Activated T-helper 1 cell treated with anti-CD3 and anti-CD28 coated beads, Interleukin-12 subunit alpha, Interleukin-12 subunit beta, Interleukin-2, Interleukin-4 antibody, amounts not matched to agents 30 ng/mL and 10 ng/mL and 1 ng/mL, durations not matched to agents 14 hours and 24 hours and 36 hours (primary cell): ENCODE measurements around the gene TPO. TPM values are rescaled to one million over a fixed set of nuclear protein-coding genes. Genes with fewer than 3 reads are reported as not detected.
"Not testable (repeated sequence)": the region's sequence is repeated elsewhere in the genome, so short reads cannot be mapped to it uniquely, and the experiment has no call there.

ENCODE experiments used
- DNase-seq: peaks from one replicate; pipeline ENCODE4 v3.0.0; 2021; ENCODE audit warnings: low spot score
- H3K27ac Mint-ChIP-seq: one replicate; pipeline ENCODE4 v1.8.0; 2021; ENCODE audit warnings: mild to moderate bottlenecking, mixed read lengths
- H3K27me3 Mint-ChIP-seq: one replicate; pipeline ENCODE4 v1.8.0; 2022; ENCODE audit warnings: mild to moderate bottlenecking, moderate library complexity, mixed read lengths; ENCODE audit not compliant: insufficient read depth
- H3K36me3 Mint-ChIP-seq: one replicate; pipeline ENCODE4 v1.8.0; 2021; ENCODE audit warnings: low read depth, mixed read lengths
- H3K4me1 Mint-ChIP-seq: one replicate; pipeline ENCODE4 v1.8.0; 2021; ENCODE audit warnings: low read depth, mixed read lengths
- H3K4me3 Mint-ChIP-seq: one replicate; pipeline ENCODE4 v1.8.0; 2021; ENCODE audit warnings: mild to moderate bottlenecking, moderate library complexity, mixed read lengths
- H3K9me3 Mint-ChIP-seq: one replicate; pipeline ENCODE4 v1.8.0; 2021; ENCODE audit warnings: mixed read lengths
- intact Hi-C: fragments of 100-400 bp; cut with micrococcal nuclease; formaldehyde crosslinking; loops from one replicate; pipeline ENCODE4 v1.15.1; 2024
- total RNA-seq: library from RNA; stranded (reverse); gene quantifications from 2 replicates; pipeline ENCODE4 v1.2.3, GENCODE V29; 2022

The TPO gene
- total RNA-seq, 1 donor from 2014 or later, result not detected

- H3K4me1 Mint-ChIP-seq, intact Hi-C loops, H3K27ac Mint-ChIP-seq, H3K27me3 Mint-ChIP-seq, H3K36me3 Mint-ChIP-seq, H3K4me3 Mint-ChIP-seq, H3K9me3 Mint-ChIP-seq, DNase-seq: not testable (repeated sequence)
Observed at GRCh38 chr2:1414901-1415300, 1.6 kb downstream of the TPO start.

DNA sequence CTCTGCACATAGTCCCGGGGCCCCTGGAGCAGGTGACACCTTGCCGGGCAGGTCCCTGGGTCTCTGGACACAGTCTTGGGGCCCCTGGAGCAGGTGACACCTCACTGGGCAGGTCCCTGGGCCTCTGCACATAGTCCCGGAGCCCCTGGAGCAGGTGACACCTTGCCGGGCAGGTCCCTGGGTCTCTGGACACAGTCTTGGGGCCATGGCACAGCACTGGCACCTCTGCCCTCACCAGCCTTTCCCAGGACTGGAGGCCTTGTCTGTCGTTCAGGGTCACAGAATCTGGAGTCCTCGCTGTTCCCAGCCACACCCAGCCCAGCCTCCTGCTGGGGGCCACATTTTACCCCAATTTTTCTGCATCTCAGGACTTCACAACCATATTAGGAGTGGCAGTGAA lies 2.2 kb downstream of the TPO start:
- no peaks in the 10 kb centered on the region for H3K9me3 Mint-ChIP-seq
- no peaks in the 10 kb centered on the region for H3K4me1 Mint-ChIP-seq
- DNase-seq, result no peak
- no peak overlapping the region for H3K4me3 Mint-ChIP-seq
- intact Hi-C loops, result no loop called here
- H3K27ac Mint-ChIP-seq, result no peak overlapping the region
- H3K36me3 Mint-ChIP-seq, result no peaks in the 10 kb centered on the region
- H3K27me3 Mint-ChIP-seq, result no peaks in the 10 kb centered on the region

DNA sequence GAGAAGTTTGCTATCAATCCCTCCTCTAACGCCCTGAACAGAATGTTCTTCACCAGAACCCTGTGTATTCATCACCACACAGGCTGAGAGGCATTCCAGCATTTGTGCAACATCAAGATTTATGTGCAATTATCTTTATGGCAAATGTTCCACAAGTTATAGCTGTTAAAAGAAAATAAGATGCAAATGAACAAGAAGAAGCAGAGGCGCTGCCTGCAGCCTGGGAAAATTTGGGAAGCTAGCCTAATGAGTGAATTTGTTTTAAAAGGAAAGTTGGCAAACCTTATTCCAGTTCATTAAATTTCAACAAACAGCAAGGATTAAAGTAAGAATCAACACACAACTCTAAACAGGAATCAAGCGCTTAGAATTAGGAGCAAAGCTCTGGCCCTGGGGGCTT lies 5.3 kb downstream of the TPO start:
- H3K4me1 Mint-ChIP-seq, result no peaks in the 10 kb centered on the region
- H3K4me3 Mint-ChIP-seq, result no peak overlapping the region
- intact Hi-C loops, result no loop called here
- H3K27me3 Mint-ChIP-seq, result no peaks in the 10 kb centered on the region
- no peaks in the 10 kb centered on the region for H3K36me3 Mint-ChIP-seq
- no peak for DNase-seq
- H3K27ac Mint-ChIP-seq, result no peak overlapping the region
- H3K9me3 Mint-ChIP-seq, result no peaks in the 10 kb centered on the region

DNA sequence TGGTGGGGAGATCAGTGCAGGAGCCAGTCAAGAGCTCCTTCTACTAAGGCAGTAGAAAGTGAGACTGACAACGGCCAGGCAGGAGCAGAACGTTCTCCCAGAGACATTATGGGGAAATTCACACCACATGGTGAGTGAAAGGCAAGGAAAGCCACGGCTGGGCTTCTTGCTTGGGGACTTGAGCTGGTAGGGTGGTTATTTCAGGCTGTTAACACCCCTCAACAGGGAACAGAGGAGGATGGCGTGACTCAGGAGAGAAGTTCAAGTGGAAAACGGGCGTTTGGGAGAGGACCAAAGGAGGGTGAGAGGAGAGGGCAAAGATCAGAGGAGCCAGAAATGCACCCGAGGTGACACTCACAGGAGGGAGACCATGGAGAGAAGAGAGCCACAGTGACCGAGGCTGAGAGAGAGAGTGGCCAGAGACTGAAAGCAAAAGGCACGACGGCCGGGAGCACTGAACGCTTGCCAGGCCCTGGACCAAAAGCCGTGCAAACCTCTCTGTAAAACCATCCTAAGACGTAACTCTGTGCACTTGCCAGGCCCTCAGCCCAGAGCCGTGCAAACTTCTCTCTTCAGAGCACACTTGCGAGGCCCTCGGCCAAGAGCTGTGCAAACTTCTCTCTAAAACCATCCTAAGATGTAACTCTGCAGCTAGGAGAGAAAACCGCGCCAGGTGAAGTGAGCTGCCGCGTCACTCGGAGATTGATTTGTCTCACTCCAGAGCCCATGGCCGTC lies 7.7 kb downstream of the TPO start:
- H3K36me3 Mint-ChIP-seq, result no peaks in the 10 kb centered on the region
- H3K4me3 Mint-ChIP-seq, result no peak overlapping the region
- no peaks in the 10 kb centered on the region for H3K9me3 Mint-ChIP-seq
- DNase-seq, result no peak
- intact Hi-C loops, result no loop called here
- H3K4me1 Mint-ChIP-seq, result no peaks in the 10 kb centered on the region
- H3K27me3 Mint-ChIP-seq, result peaks cover under 1% of the 10 kb centered on the region
- no peak overlapping the region for H3K27ac Mint-ChIP-seq

DNA sequence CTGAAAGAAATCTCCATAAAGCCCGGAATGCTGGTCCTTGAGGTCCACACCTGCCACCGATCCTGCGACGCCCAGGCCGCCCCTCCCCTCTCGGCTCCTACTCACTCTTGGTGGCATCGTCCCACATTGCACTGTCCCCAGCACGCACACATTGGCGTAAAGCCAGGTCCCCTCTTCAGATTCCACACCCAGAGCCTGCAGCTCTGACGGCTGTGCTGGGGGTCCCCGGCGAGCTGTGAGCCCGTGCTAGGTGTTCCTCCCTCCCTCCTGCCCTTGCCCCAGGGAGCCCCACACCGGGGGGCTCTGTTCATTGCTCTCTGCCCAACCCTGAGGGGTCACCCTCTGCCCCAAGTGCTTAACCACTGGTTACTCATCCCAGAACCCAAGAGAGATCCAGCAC lies 8.5 kb downstream of the TPO start:
- Mint-ChIP-seq H3K36me3 (no peaks in the 10 kb centered on the region), H3K9me3 (no peaks in the 10 kb centered on the region), H3K4me3 (no peak overlapping the region), H3K4me1 (no peaks in the 10 kb centered on the region), H3K27ac (no peak overlapping the region), H3K27me3 (peaks cover 2% of the 10 kb centered on the region)
- intact Hi-C loops, result no loop called here
- DNase-seq, result no peak

GRCh38 chr2:1422131-1422530 lies 8.9 kb downstream of the TPO start:
- DNase-seq, result no peak
- H3K27me3 Mint-ChIP-seq, result peaks cover 2% of the 10 kb centered on the region
- H3K4me1 Mint-ChIP-seq, result no peaks in the 10 kb centered on the region
- H3K27ac Mint-ChIP-seq, result no peak overlapping the region
- no peaks in the 10 kb centered on the region for H3K9me3 Mint-ChIP-seq
- H3K36me3 Mint-ChIP-seq, result no peaks in the 10 kb centered on the region
- no peak overlapping the region for H3K4me3 Mint-ChIP-seq
- intact Hi-C loops, result no loop called here

GRCh38 chr2:1422716-1423285 lies 9.5 kb downstream of the TPO start:
- Mint-ChIP-seq H3K27me3 (peaks cover 2% of the 10 kb centered on the region), H3K4me1 (no peaks in the 10 kb centered on the region), H3K4me3 (no peak overlapping the region), H3K9me3 (no peaks in the 10 kb centered on the region), H3K36me3 (no peaks in the 10 kb centered on the region), H3K27ac (no peak overlapping the region)
- intact Hi-C loops, result no loop called here
- DNase-seq, result no peak

DNA sequence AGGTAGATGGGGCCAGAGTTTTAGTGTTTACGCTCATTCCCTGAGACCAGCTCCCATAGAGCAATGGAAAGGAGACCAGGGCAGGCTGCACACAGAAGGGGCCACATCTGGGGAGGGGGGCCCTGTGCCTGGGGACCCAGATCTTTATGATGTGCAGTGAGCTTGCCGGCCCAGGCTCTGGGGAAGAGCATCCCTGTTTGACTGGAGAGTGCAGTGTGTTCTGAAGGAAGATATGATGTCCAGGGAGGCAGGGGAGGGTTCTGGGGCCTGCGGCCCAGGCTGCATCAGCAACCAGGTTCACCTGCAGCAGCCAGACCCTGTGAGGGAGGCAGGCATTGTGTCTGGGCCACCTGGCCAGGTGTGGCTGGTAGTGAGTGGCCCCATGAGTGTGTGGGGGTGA lies 13.8 kb downstream of the TPO start:
- Mint-ChIP-seq H3K27ac (no peak overlapping the region), H3K36me3 (no peaks in the 10 kb centered on the region)

DNA sequence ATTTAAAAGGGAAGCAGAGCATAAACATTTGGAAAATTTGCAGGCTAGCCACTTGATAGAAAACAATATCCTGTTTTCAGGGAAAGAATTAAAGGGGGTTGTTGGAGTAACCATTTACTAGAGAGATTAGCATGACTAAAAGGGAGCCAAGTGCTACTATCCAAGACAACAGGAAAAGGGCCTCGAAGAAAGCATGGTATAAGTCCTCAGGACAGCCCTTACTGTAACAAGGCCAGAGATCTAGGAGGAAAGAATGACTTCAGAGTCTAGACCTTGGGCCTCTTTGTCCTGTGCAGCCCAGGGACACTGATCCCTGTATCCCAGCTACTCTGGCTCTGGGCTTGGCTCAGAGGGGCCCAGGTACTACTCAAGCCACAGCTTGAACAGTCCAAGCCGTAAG lies 16.6 kb downstream of the TPO start:
- H3K36me3 Mint-ChIP-seq, result no peaks in the 10 kb centered on the region
- no peak overlapping the region for H3K4me3 Mint-ChIP-seq
- H3K9me3 Mint-ChIP-seq, result no peaks in the 10 kb centered on the region
- no peak overlapping the region for H3K27ac Mint-ChIP-seq
- intact Hi-C loops, result no loop called here
- peaks cover 2% of the 10 kb centered on the region for H3K27me3 Mint-ChIP-seq
- DNase-seq, result no peak
- no peaks in the 10 kb centered on the region for H3K4me1 Mint-ChIP-seq

More for the DNA sequence above, 13.8 kb downstream of the TPO start:
- DNase-seq, result no peak
- intact Hi-C loops, result no loop called here
- Mint-ChIP-seq H3K4me3 (no peak overlapping the region), H3K9me3 (no peaks in the 10 kb centered on the region), H3K4me1 (no peaks in the 10 kb centered on the region), H3K27me3 (peaks cover 2% of the 10 kb centered on the region)

GRCh38 chr2:1430491-1430890 lies 17.2 kb downstream of the TPO start:
- intact Hi-C loops, result no loop called here
- H3K4me1 Mint-ChIP-seq, result no peaks in the 10 kb centered on the region

GRCh38 chr2:1431886-1432400 lies 18.7 kb downstream of the TPO start:
- Mint-ChIP-seq H3K4me3 (no peak overlapping the region), H3K4me1 (no peaks in the 10 kb centered on the region), H3K27ac (no peak overlapping the region), H3K27me3 (no peaks in the 10 kb centered on the region), H3K36me3 (no peaks in the 10 kb centered on the region), H3K9me3 (no peaks in the 10 kb centered on the region)
- intact Hi-C loops, result no loop called here
- no peak for DNase-seq

More at GRCh38 chr2:1430491-1430890, 17.2 kb downstream of the TPO start:
- no peak overlapping the region for H3K4me3 Mint-ChIP-seq
- no peaks in the 10 kb centered on the region for H3K9me3 Mint-ChIP-seq
- H3K36me3 Mint-ChIP-seq, result no peaks in the 10 kb centered on the region
- H3K27ac Mint-ChIP-seq, result no peak overlapping the region
- no peak for DNase-seq
- peaks cover 2% of the 10 kb centered on the region for H3K27me3 Mint-ChIP-seq

DNA sequence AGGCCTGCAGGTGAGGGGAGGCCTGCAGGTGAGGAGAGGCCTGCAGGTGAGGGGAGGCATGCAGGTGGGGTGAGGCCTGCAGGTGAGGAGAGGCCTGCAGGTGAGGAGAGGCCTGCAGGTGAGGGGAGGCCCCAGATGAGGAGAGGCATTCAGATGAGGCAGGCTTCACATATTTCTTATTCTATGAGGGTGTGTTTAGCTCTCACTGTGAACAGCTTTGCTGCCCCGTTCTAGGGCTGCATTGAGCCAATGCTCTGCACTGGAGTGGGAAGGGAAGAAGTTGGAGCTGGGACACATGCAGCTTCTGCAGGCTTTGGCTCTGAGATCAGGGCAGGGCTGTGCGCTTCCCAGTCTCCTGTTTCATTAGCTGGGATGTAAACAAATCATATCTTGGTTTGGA lies 19.5 kb downstream of the TPO start:
- H3K36me3 Mint-ChIP-seq, result no peaks in the 10 kb centered on the region
- intact Hi-C loops, result no loop called here
- no peak for DNase-seq
- no peak overlapping the region for H3K27ac Mint-ChIP-seq
- no peaks in the 10 kb centered on the region for H3K9me3 Mint-ChIP-seq
- no peaks in the 10 kb centered on the region for H3K27me3 Mint-ChIP-seq
- H3K4me1 Mint-ChIP-seq, result no peaks in the 10 kb centered on the region
- no peak overlapping the region for H3K4me3 Mint-ChIP-seq

GRCh38 chr2:1436369-1436768 lies 23.1 kb downstream of the TPO start:
- Mint-ChIP-seq H3K9me3 (no peaks in the 10 kb centered on the region), H3K4me1 (no peaks in the 10 kb centered on the region), H3K4me3 (no peak overlapping the region), H3K27me3 (no peaks in the 10 kb centered on the region), H3K27ac (no peak overlapping the region), H3K36me3 (no peaks in the 10 kb centered on the region)
- no peak for DNase-seq
- intact Hi-C loops, result no loop called here
